Neuron (in vitro differentiated cells): ENCODE measurements around the gene CADM3.
A peak's percentile ranks its signal among the peaks of the same experiment; 100 is the strongest.

Experiments
- H2AFZ ChIP-seq: one replicate; pipeline ENCODE4 v1.6.1; 2013; ENCODE audit warnings: low read depth, mild to moderate bottlenecking, inconsistent platforms, low read length, moderate library complexity
- H3K27me3 ChIP-seq: one replicate; pipeline ENCODE4 v1.6.1; 2013; ENCODE audit warnings: low read length; ENCODE audit not compliant: insufficient read depth
- H3K36me3 ChIP-seq: one replicate; pipeline ENCODE4 v1.6.1; 2013; ENCODE audit warnings: low read length; ENCODE audit not compliant: insufficient read depth
- H3K4me1 ChIP-seq: one replicate; pipeline ENCODE4 v1.6.1; 2013; ENCODE audit warnings: low read length; ENCODE audit not compliant: insufficient read depth
- H3K4me3 ChIP-seq: 2 replicates; pipeline ENCODE4 v1.5.1; 2013; ENCODE audit warnings: mild to moderate bottlenecking, low read length, moderate library complexity
- H3K9me3 ChIP-seq: one replicate; pipeline ENCODE4 v1.6.1; 2013; ENCODE audit warnings: low read length

Gene CADM3

GRCh38 chr1:159171254-159171687, at the start of gene CADM3:
Gene CADM3, plus strand, starts transcription at chr1:159171615. Its CDS starts 151 bp downstream, at chr1:159171766.
- Histone ChIP-seq H3K4me3 (peak within 1 kb of the TSS; percentile 60), H3K4me1 (peaks cover 19% of the 10 kb centered on the region), H3K9me3 (no peaks in the 10 kb centered on the region), H3K36me3 (no peaks in the 10 kb centered on the region), H3K27me3 (no peaks in the 10 kb centered on the region), H2AFZ (peak within 1 kb of the TSS; percentile 80)

- Histone ChIP-seq H3K36me3 (no peaks in the 10 kb centered on the region), H3K4me1 (no peaks in the 10 kb centered on the region), H3K27me3 (no peaks in the 10 kb centered on the region), H2AFZ (no peak overlapping the region), H3K4me3 (no peak overlapping the region), H3K9me3 (no peaks in the 10 kb centered on the region)
Measured at GRCh38 chr1:159122005-159122621, 49.3 kb upstream of the CADM3 start.

DNA sequence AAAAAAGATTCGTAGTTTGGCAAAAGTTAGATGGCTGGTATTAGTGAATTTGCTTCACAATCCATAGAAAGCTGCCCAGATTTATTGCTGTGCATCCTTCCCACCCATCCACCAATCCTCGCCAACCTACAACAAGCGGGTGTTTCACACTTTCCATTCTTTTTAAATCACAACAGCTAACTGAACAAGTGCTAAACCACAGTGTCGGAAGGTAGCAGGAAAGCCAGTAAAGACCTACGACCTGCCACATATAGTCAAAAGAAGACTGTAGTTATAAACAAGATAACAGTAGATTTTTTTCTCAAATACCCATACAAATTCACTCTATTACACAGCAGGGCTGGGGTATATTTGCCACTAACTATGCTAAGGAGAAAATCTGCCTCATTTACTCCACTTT, 47.8 kb upstream of the CADM3 start:
- no peaks in the 10 kb centered on the region for H3K27me3 ChIP-seq
- no peak overlapping the region for H2AFZ ChIP-seq
- no peaks in the 10 kb centered on the region for H3K4me1 ChIP-seq
- no peak overlapping the region for H3K4me3 ChIP-seq
- H3K36me3 ChIP-seq, result no peaks in the 10 kb centered on the region
- no peaks in the 10 kb centered on the region for H3K9me3 ChIP-seq

DNA sequence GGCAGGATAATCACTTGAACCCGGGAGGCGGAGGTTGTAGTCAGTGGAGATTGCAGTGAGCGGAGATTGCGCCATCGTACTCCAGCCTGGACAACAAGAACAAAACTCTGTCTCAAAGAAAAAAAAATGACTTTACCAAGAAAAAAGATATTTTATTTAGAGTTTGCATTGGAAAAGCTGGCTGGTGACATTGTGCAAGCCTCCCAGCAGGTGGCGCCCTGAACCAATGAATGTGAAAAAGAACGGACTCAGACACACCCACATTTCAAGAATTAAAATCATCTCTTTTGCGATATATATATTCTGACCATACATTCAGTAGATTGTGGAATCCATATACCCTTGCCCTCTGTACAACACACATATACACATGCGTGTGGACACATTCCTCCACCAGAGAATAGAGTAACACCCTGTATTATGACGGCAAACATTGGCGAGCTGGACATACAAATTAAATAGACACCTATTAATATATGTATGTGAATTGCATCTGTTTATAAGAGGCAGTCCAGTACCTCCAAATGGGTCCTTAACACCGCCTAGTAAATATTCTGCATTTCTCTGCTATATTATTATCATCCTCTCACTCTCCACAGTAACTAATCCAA, 39.0 kb upstream of the CADM3 start:
- no peaks in the 10 kb centered on the region for H3K27me3 ChIP-seq
- H3K36me3 ChIP-seq, result no peaks in the 10 kb centered on the region
- no peaks in the 10 kb centered on the region for H3K9me3 ChIP-seq
- H3K4me3 ChIP-seq, result no peak overlapping the region
- H2AFZ ChIP-seq, result no peak overlapping the region
- no peaks in the 10 kb centered on the region for H3K4me1 ChIP-seq

DNA sequence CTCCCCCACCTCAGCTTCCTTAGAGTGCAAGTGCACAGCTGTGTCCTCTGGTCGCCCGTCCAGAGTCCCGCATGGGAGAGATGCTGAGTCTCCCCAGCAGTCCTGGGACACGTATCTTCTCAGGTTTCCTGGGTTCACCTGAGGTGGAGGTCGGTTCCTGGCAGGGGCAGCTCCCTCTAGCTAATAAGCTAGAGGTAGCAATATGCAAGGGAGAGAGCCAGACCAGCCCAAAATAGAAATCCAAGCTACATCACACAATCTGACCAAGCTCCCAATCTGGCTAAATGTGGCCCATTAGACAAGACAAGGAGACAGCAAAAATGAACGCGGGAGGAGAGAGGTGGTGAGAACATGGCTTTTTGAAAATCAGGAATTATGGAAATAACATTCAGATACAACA, 30.9 kb upstream of the CADM3 start:
- Histone ChIP-seq H2AFZ (no peak overlapping the region), H3K4me1 (peaks cover 7% of the 10 kb centered on the region), H3K27me3 (no peaks in the 10 kb centered on the region), H3K9me3 (no peaks in the 10 kb centered on the region), H3K4me3 (no peak overlapping the region), H3K36me3 (no peaks in the 10 kb centered on the region)

- Histone ChIP-seq H3K9me3 (no peaks in the 10 kb centered on the region), H3K4me3 (peak overlapping the region; percentile 33), H3K36me3 (no peaks in the 10 kb centered on the region), H2AFZ (peak overlapping the region; percentile 10), H3K27me3 (no peaks in the 10 kb centered on the region), H3K4me1 (peaks cover 7% of the 10 kb centered on the region)
Measured at GRCh38 chr1:159141584-159142390, 29.6 kb upstream of the CADM3 start.

- peak overlapping the region; percentile 10 for H2AFZ ChIP-seq
- H3K27me3 ChIP-seq, result no peaks in the 10 kb centered on the region
- no peaks in the 10 kb centered on the region for H3K9me3 ChIP-seq
- H3K4me1 ChIP-seq, result peaks cover 7% of the 10 kb centered on the region
- H3K4me3 ChIP-seq, result peak overlapping the region; percentile 33
- H3K36me3 ChIP-seq, result no peaks in the 10 kb centered on the region
Measured at GRCh38 chr1:159142391-159142663, 29.1 kb upstream of the CADM3 start.

- Histone ChIP-seq H2AFZ (no peak overlapping the region), H3K4me3 (peak overlapping the region; percentile 33), H3K27me3 (no peaks in the 10 kb centered on the region), H3K4me1 (peaks cover 7% of the 10 kb centered on the region), H3K9me3 (no peaks in the 10 kb centered on the region), H3K36me3 (no peaks in the 10 kb centered on the region)
Measured at GRCh38 chr1:159142726-159143510, 28.5 kb upstream of the CADM3 start.

GRCh38 chr1:159144571-159144970, 26.8 kb upstream of the CADM3 start:
- Histone ChIP-seq H3K9me3 (no peaks in the 10 kb centered on the region), H3K4me3 (no peak overlapping the region), H3K36me3 (no peaks in the 10 kb centered on the region), H3K27me3 (no peaks in the 10 kb centered on the region), H3K4me1 (peaks cover 7% of the 10 kb centered on the region), H2AFZ (no peak overlapping the region)

DNA sequence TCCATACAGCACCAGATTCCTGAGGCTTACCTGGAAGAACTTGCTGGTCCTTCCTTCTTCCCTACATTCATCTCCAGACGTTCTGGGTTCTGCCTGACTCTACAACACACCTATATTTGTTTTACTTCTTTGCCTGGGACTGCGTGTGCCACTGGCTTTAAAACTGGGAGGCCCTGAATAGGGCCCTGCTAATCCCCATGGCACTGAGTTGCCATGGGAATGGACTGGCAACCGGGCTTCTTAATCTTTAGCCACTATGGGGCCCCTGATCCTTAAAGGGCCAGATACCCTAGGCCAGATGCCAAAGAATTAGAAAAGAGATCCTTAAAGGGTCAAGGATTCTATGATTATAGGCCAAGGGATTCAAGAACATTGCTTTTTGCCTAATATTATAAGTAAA, 24.4 kb upstream of the CADM3 start:
- H3K4me3 ChIP-seq, result no peak overlapping the region
- no peaks in the 10 kb centered on the region for H3K27me3 ChIP-seq
- H3K36me3 ChIP-seq, result no peaks in the 10 kb centered on the region
- H2AFZ ChIP-seq, result no peak overlapping the region
- H3K9me3 ChIP-seq, result no peaks in the 10 kb centered on the region
- peaks cover 3% of the 10 kb centered on the region for H3K4me1 ChIP-seq

DNA sequence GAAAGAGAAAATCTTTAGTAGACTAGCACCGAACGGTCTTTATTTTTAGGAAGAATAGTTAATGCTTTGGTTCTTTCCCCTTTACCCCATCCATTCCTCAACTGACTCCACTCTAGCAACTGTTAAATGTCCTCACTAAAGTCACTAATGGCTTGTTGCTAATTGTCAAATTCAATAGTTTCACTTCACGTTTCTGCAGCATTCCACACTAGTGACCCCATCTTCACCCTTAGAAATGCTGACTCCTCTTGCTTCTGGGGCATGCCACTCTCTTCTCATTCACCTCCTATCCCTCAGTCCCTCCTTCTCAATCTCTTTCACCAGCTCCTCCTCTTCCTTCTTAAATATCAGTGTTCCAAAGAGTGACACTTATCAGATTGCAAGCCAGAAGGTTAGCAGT, 19.4 kb upstream of the CADM3 start:
- Histone ChIP-seq H3K36me3 (no peaks in the 10 kb centered on the region), H2AFZ (no peak overlapping the region), H3K27me3 (no peaks in the 10 kb centered on the region), H3K4me1 (no peaks in the 10 kb centered on the region), H3K9me3 (no peaks in the 10 kb centered on the region), H3K4me3 (no peak overlapping the region)

GRCh38 chr1:159161001-159161718, 10.3 kb upstream of the CADM3 start:
- Histone ChIP-seq H3K36me3 (no peaks in the 10 kb centered on the region), H3K4me3 (no peak overlapping the region), H3K4me1 (peaks cover 11% of the 10 kb centered on the region), H3K27me3 (no peaks in the 10 kb centered on the region), H2AFZ (no peak overlapping the region), H3K9me3 (no peaks in the 10 kb centered on the region)
